DND-41 (cell line): ENCODE measurements around the gene RAD51AP2.

Source experiments
- CTCF ChIP-seq: IDR thresholded peaks from 2 replicates; pipeline ENCODE4 v1.5.1; 2012; ENCODE audit warnings: borderline replicate concordance, low read length, moderate library complexity, mild to moderate bottlenecking; ENCODE audit not compliant: poor library complexity, severe bottlenecking; ENCODE audit errors: extremely low read depth
- EZH2 ChIP-seq: IDR thresholded peaks from 3 replicates; pipeline ENCODE4 v1.6.1; 2012; ENCODE audit warnings: borderline replicate concordance, low read depth, mild to moderate bottlenecking, moderate library complexity, low read length, inconsistent platforms; ENCODE audit not compliant: severe bottlenecking

- TF ChIP-seq CTCF, result no peak
- no peak for TF ChIP-seq EZH2
Observed at GRCh38 chr2:17519486-17519885, 1.2 kb upstream of the RAD51AP2 start.
